AG09309 (cell line): Measurements from ENCODE around the gene SPTY2D1.

Experiments
- DNase-seq: peaks from one replicate; pipeline ENCODE4 v3.0.0-alpha.2; 2010; ENCODE audit warnings: low read depth
- H3K4me3 ChIP-seq: 2 replicates; pipeline ENCODE4 v1.5.1; 2011; ENCODE audit warnings: mild to moderate bottlenecking, low read depth, low read length, moderate library complexity; ENCODE audit not compliant: control insufficient read depth
- CTCF ChIP-seq: IDR thresholded peaks from 2 replicates; pipeline ENCODE4 v1.5.1; 2011; ENCODE audit warnings: mild to moderate bottlenecking, low read depth, low read length, inconsistent platforms; ENCODE audit not compliant: insufficient read depth, control insufficient read depth; ENCODE audit errors: missing control alignments

The SPTY2D1 gene

GRCh38 chr11:18564149-18564548 lies 70.0 kb downstream of the SPTY2D1 start:
- no peak for DNase-seq
- no peak for TF ChIP-seq CTCF
- H3K4me3 ChIP-seq = no peak overlapping the region

- no peak for DNase-seq
- no peak for TF ChIP-seq CTCF
- no peak overlapping the region for H3K4me3 ChIP-seq
Measured at GRCh38 chr11:18563090-18563730, 70.9 kb downstream of the SPTY2D1 start.
